Calu3 (cell line): Measurements from ENCODE around the gene SYNC. TPM values are rescaled to one million over a fixed set of nuclear protein-coding genes. Genes with fewer than 3 reads are reported as not detected.
"Not testable (repeated sequence)": the region's sequence is repeated elsewhere in the genome, so short reads cannot be mapped to it uniquely, and the experiment has no call there.

Experiments
- BruUV-seq: library from RNA; stranded (reverse); fragments of 400-500 nt; replicated peaks from 2 replicates; lab custom pipeline; 2021; lab: Mats Ljungman, UMichigan
- CTCF ChIA-PET: fragments of 300-600 bp; sonication (Branson Sonifier 250); formaldehyde crosslinking; loops from one replicate; lab custom pipeline; 2022; ENCODE audit warnings: antibody characterized with exemption; lab: Charles Lee
- DNase-seq: peaks from one replicate; pipeline ENCODE4 v3.0.0; 2022
- H3K27ac Mint-ChIP-seq: one replicate; pipeline ENCODE4 v1.8.0; 2022; ENCODE audit warnings: mixed read lengths; ENCODE audit not compliant: unreplicated experiment
- H3K27me3 Mint-ChIP-seq: one replicate; pipeline ENCODE4 v1.8.0; 2022; ENCODE audit warnings: mixed read lengths; ENCODE audit not compliant: unreplicated experiment
- H3K36me3 Mint-ChIP-seq: one replicate; pipeline ENCODE4 v1.8.0; 2022; ENCODE audit warnings: mild to moderate bottlenecking, moderate library complexity, mixed read lengths; ENCODE audit not compliant: insufficient read depth, unreplicated experiment
- H3K4me1 Mint-ChIP-seq: one replicate; pipeline ENCODE4 v1.8.0; 2022; ENCODE audit warnings: mild to moderate bottlenecking, low read depth, mixed read lengths; ENCODE audit not compliant: unreplicated experiment
- H3K4me3 Mint-ChIP-seq: one replicate; pipeline ENCODE4 v1.8.0; 2022; ENCODE audit warnings: mild to moderate bottlenecking, low read depth, moderate library complexity, mixed read lengths; ENCODE audit not compliant: unreplicated experiment
- H3K9me3 Mint-ChIP-seq: one replicate; pipeline ENCODE4 v1.8.0; 2022; ENCODE audit warnings: low read depth, mixed read lengths; ENCODE audit not compliant: unreplicated experiment
- intact Hi-C: fragments of 100-400 bp; cut with micrococcal nuclease; formaldehyde crosslinking; loops from one replicate; pipeline ENCODE4 v1.10.0; 2022; ENCODE audit not compliant: unreplicated experiment
- total RNA-seq: library from RNA; stranded (reverse); gene quantifications from 2 replicates; pipeline ENCODE4 v1.2.3, GENCODE V29; 2022
- TF ChIP-seq, protein P1 (sequence below): fragments of 200-600 bp; IDR thresholded peaks from one replicate; pipeline ENCODE4 v1.8.0; 2022; ENCODE audit warnings: antibody characterized with exemption; ENCODE audit not compliant: unreplicated experiment

SYNC gene
- total RNA-seq, 1 experiment from 2014 or later, result 0.19 TPM

DNA sequence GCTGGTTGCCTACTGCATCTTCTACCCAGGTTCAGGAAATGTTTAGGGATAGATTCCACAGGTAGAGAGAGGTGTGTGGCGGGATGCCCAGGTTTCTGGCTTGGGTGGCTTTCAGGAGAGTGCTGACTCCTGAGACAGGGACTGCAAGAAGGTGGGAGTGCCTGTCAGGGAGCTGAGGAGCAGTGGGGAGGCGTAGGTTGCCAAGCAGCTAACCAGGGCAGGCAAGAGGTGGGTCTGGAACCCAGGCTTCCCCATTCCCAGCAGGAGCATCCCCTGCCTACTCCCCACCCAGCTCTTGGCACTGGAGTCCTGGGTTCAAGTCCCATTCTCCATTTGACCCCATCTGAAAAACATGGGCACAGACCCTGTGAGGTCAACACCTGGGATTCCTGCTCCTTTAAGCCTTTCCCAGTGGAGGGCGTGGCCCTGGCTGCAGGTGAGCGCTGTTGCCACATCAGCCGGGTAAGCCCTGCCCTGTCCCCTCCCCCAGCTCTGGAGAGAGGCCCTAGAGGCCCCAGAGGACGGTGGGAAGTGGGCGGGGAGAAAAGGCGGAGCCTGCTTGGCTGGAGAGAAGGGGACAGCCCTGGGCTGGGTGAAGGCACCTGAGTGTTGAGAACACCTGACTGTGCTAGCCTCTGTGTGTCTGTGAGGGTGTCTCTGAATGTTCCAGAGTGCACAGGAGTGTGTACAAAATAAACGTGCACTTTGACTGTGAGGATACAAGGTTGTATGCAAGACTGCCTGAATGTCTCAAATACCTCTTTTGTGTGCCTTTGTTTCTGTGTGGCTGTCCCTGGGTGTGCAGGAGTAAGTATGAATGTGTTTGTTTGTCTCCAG, 14.0 kb upstream of the SYNC start:
- Mint-ChIP-seq H3K27me3 (no peaks in the 10 kb centered on the region), H3K4me3 (peak overlapping the region; percentile 10), H3K27ac (peak overlapping the region; percentile 75), H3K4me1 (peaks cover 21% of the 10 kb centered on the region), H3K36me3 (peaks cover 8% of the 10 kb centered on the region), H3K9me3 (no peaks in the 10 kb centered on the region)
- TF ChIP-seq, protein P1, sequence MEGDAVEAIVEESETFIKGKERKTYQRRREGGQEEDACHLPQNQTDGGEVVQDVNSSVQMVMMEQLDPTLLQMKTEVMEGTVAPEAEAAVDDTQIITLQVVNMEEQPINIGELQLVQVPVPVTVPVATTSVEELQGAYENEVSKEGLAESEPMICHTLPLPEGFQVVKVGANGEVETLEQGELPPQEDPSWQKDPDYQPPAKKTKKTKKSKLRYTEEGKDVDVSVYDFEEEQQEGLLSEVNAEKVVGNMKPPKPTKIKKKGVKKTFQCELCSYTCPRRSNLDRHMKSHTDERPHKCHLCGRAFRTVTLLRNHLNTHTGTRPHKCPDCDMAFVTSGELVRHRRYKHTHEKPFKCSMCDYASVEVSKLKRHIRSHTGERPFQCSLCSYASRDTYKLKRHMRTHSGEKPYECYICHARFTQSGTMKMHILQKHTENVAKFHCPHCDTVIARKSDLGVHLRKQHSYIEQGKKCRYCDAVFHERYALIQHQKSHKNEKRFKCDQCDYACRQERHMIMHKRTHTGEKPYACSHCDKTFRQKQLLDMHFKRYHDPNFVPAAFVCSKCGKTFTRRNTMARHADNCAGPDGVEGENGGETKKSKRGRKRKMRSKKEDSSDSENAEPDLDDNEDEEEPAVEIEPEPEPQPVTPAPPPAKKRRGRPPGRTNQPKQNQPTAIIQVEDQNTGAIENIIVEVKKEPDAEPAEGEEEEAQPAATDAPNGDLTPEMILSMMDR, result no peak
- no TSS peak for BruUV-seq
- CTCF ChIA-PET, result interaction anchor here (1.0 to 1.9 kb wide), 2 partner anchors 37 to 56 kb away, joined by 6 to 7 read pairs; no protein-coding TSS in a partner anchor
- intact Hi-C loops, result no loop called here
- DNase-seq, result peak; percentile 99

DNA sequence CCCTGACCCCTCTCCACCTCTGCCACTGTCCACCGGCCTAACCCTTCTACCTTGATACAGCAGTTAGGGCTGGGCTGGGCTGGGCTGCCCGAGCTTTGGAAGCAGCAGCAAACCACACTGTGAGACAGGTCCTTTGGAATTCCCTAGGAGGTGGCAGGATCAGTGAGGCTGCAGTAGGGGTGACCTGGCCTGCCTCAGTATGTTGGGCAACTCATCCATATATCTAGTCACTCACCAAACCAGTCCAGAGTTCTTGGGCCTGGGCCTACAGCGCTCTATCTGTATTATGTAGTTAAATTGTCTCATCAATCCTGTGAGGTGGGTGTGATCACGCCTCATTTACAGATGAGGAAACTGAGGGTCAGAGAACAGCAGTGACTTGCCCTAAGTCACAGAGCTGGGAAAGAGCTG, 13.3 kb upstream of the SYNC start:
- CTCF ChIA-PET, result interaction anchor here (1.0 to 1.9 kb wide), 2 partner anchors 38 to 57 kb away, joined by 6 to 7 read pairs; no protein-coding TSS in a partner anchor
- DNase-seq, result no peak
- Mint-ChIP-seq H3K9me3 (no peaks in the 10 kb centered on the region), H3K36me3 (peaks cover 8% of the 10 kb centered on the region), H3K4me3 (no peak overlapping the region), H3K27ac (peak overlapping the region; percentile 75), H3K4me1 (peaks cover 21% of the 10 kb centered on the region), H3K27me3 (no peaks in the 10 kb centered on the region)
- BruUV-seq, result no TSS peak
- TF ChIP-seq, protein P1, result no peak
- intact Hi-C loops, result no loop called here

DNA sequence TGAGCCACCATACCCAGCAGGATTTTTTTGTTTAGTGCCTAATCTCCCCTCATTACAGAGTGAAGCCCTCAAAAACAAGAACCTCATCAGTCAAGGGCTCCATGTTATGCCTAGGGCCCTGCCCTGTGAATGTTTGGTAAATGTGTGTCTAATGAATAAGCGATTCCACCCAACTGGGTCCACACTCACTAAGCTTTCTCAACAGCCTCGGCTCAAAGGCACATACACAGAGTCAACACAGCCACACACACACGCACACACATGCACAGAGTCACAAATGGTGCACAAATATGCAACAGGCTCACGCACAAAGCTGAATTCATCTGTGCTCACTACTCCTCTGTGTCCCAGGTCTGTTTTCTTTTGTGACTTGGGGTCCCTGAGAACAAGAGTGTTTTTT, 11.7 kb upstream of the SYNC start:
- Mint-ChIP-seq H3K27ac (no peak overlapping the region), H3K27me3 (no peaks in the 10 kb centered on the region), H3K4me1 (peaks cover 21% of the 10 kb centered on the region), H3K9me3 (no peaks in the 10 kb centered on the region), H3K36me3 (peaks cover 8% of the 10 kb centered on the region), H3K4me3 (no peak overlapping the region)
- intact Hi-C loops, result no loop called here
- DNase-seq, result no peak
- BruUV-seq, result no TSS peak
- TF ChIP-seq, protein P1, result no peak
- CTCF ChIA-PET, result interaction anchor here (3.0 kb wide), 1 partner anchor 57 kb away, joined by 102 read pairs; no protein-coding TSS in a partner anchor

DNA sequence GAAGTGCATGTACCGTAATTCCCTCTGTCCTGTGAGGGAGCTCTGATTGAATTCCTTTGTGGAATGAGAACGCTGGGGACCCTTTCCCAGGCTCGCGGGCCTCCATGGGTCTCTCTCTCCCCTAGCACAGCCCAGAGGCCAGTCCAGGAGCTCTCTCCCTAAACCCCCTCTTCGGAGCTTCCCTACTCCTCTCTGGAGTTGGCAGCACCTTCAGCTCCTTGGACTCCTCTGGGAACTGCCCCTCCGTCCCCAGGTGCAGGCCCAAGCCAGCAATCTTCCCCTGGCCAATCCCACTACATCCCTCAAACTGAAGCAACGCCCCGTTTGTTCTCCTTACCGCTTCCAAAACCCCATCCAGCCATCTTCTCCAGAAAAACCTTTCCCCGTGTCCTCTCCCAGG, 10.5 kb upstream of the SYNC start:
- Mint-ChIP-seq H3K27ac (no peak overlapping the region), H3K4me1 (peaks cover 21% of the 10 kb centered on the region), H3K36me3 (peaks cover 8% of the 10 kb centered on the region), H3K9me3 (no peaks in the 10 kb centered on the region), H3K4me3 (no peak overlapping the region), H3K27me3 (no peaks in the 10 kb centered on the region)
- TF ChIP-seq, protein P1, result no peak
- BruUV-seq, result no TSS peak
- CTCF ChIA-PET, result interaction anchor here (0.7 to 3.0 kb wide), 6 partner anchors 30 to 79 kb away, joined by 3 to 102 read pairs (median 12); no protein-coding TSS in a partner anchor
- DNase-seq, result no peak
- intact Hi-C loops, result no loop called here

DNA sequence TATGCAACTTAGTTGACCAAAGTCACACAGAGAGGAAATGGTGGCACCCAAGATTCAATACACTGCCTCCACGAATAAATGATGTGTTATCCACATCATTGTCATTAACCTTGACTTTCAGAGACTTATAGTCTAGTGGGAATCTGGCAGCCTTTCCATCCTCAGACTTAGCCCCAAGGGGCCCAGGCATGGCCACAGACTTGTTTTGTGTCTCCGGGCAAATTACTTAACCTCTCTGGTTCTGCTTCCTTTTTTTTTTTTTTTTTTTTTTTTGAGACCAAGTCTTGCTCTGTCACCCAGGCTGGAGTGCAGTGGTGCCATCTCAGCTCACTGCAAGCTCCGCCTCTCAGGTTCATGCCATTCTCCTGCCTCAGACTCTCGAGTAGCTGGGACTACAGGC, 8.7 kb upstream of the SYNC start:
- H3K4me3 Mint-ChIP-seq, BruUV-seq, intact Hi-C loops, H3K27ac Mint-ChIP-seq, DNase-seq, H3K4me1 Mint-ChIP-seq, H3K27me3 Mint-ChIP-seq, H3K36me3 Mint-ChIP-seq, H3K9me3 Mint-ChIP-seq: not testable (repeated sequence)
- CTCF ChIA-PET, result interaction anchor here (1.6 to 3.0 kb wide), 3 partner anchors 43 to 162 kb away, joined by 3 to 102 read pairs (median 13); no protein-coding TSS in a partner anchor
